NCI-H446 (cell line): ENCODE results near the gene MPLKIP.
"Not testable (repeated sequence)": the region's sequence is repeated elsewhere in the genome, so short reads cannot be mapped to it uniquely, and the experiment has no call there.

Source experiments
- DNase-seq, 2 experiments: peaks; one replicate each; lab custom pipeline; 2025; lab: John Stamatoyannopoulos, UW

MPLKIP gene

GRCh38 chr7:40133561-40134427, 628 bp downstream of the MPLKIP start:
- no peak for DNase-seq

DNA sequence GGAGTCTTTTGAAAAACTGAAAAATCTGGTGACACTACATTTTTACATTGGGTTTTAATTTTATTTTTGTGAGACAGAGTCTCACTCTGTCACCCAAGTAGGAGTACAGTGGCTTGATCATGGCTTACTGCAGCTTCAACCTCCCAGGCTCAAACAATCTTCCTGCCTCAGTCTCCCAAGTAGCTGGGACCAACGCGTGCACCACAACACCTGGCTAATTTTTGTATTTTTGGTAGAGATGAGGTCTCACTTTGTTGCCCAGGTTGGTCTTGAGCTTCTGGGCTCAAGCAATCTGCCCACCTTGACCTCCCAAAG, 11.5 kb downstream of the MPLKIP start:
- DNase-seq, result no peak

GRCh38 chr7:40122100-40122939, 12.1 kb downstream of the MPLKIP start:
- not testable (repeated sequence) for DNase-seq

DNA sequence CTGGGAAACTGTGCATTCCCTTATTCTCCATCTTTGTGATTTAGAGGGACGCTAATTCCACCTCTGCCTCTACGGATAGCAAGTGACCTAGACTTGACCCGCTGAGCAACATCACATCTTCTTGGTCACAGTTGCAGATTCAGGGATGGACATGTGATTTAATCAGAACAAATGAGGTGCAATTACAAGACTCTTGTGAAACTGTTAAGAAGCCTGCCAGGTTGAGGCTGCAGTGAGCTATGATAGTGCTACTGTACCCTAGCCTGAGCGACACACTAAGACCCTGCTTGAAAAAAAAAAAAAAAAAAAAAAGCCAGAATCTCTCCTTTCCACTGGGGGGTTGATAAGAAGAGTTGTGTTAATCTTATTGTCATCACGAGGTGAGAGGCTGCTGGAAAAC, 14.4 kb downstream of the MPLKIP start:
- no peak for DNase-seq

- not testable (repeated sequence) for DNase-seq
Measured at GRCh38 chr7:40118201-40118600, 16.2 kb downstream of the MPLKIP start.

- not testable (repeated sequence) for DNase-seq
Measured at GRCh38 chr7:40117199-40117598, 17.2 kb downstream of the MPLKIP start.

GRCh38 chr7:40115936-40116335, 18.5 kb downstream of the MPLKIP start:
- no peak for DNase-seq

DNA sequence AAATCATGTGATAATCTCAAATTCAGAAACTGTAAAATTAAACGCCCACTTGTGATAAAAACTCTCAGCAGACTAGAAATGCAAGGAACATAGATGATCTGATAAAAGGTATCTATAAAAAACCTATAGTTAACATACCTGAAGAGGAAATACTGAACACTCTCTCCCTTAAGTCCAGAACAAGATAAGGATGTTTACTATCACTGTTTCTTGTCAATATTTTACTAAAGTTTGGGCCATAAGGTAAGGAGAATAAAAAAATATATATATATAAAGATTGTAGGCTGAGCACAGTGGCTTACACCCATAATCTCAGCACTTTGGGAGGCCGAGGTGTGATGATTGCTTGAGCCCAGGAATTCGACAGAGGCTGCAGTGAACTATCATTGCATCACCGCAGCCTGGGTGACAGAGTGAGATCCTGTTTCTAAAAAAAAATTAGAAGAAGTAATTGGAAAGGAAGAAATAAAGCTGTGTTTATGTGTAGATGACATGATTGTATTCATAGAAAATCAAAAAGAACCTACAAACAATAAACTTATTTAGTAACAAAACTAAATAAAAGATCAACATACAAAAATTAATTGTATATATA, 28.4 kb downstream of the MPLKIP start:
- DNase-seq, result no peak

- DNase-seq, result no peak
Measured at GRCh38 chr7:40102897-40103296, 31.5 kb downstream of the MPLKIP start.

- no peak for DNase-seq
Measured at GRCh38 chr7:40101201-40101600, 33.2 kb downstream of the MPLKIP start.

DNA sequence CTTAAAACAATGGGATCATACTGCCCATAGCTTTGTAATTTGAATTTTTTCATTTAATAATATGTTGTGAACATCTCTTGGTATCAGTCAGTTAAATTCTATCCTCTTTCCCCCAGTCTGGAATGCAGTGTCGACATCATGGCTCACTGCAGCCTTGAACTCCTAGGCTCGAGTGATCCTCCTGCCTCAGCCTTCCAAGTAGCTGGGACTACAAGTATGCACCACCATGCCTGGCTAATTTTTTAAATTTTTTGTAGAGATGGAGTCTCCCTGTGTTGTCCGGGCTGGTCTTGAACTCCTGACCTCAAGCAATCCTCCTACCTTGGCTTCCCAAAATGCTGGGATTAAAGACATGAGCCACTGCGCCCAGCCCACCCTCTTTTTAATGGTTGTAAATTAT, 34.6 kb downstream of the MPLKIP start:
- no peak for DNase-seq

- DNase-seq, result no peak
Measured at GRCh38 chr7:40098810-40099209, 35.6 kb downstream of the MPLKIP start.

DNA sequence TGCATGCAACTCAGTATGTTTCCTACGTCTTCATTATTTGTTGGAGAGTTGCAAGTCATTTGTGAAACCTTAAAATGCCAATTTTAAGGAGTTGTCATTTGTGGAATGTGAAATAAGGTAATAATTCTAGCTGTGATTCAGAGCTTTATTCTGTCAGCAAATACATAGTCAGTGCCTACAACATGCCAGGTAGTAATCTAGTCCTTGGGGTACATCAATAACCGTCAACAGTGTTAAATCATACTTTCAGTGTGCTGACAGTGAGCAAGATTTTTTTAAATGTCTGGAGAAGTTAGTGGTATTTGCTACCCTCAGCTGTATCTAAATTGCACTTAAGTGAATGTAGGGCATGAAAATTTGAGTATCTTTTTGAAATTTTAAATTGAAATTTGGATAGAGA, 36.7 kb downstream of the MPLKIP start:
- no peak for DNase-seq

DNA sequence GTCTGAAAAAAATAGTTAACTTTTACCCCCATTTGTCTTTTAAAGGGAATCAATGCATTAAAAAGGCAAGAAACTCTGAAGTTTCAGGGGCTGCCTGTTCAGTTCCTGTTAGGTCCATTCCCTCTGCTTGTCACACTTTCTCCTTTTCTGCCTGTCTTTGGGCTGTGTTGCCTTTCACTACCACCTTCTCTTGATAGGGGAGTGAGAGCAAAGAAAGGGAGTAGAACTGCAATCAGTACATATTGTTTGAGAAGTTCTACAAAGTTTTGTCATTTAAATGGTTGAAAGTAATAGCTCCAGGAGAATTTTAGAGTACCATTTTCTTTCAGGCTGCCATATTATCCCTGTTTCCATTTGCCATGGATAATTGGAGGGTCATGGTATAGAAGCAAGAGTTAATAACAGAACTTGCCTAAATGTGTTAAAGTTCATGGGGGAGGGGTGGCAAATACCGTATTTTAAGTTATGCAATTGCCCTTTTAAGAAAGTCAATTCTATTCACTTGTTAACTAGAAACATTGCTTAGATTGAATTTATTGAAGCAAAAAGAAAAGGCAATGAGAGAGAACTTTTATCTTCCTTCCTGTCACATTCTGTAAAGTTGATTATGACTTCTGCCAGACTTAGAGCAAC, 38.6 kb downstream of the MPLKIP start:
- no peak for DNase-seq

GRCh38 chr7:40095230-40095629, 39.2 kb downstream of the MPLKIP start:
- no peak for DNase-seq

DNA sequence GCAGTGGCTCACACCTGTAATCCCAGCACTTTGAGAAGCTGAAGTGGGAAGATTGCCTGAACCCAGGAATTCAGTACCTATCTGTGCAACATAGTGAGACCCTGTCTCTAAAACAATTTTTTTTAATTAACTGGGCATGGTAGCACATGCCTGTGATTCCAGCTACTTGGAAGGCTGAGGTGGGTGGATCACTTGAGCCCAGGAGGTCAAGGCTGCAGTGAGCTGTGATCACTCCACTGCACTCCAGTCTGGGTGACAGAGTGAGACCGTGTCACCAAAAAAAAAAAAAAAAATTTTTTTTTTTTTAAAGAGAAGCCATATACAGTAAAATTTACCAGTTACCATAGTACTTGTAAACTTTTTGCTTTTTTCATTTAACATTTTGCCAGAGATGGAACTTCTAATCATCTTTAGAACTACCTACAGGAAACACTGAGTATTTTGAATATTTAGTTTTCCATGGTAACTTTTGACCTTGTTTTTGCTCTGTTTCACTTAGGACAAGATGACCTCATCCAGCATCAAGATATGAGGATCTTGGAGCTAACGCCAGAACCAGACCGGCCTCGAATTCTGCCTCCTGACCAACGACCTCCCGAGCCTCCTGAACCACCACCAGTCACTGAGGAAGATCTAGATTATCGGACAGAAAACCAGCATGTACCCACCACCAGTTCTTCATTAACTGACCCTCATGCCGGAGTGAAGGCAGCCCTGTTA, 40.6 kb downstream of the MPLKIP start:
- DNase-seq, result no peak

- DNase-seq, result no peak
Measured at GRCh38 chr7:40092182-40092581, 42.2 kb downstream of the MPLKIP start.

DNA sequence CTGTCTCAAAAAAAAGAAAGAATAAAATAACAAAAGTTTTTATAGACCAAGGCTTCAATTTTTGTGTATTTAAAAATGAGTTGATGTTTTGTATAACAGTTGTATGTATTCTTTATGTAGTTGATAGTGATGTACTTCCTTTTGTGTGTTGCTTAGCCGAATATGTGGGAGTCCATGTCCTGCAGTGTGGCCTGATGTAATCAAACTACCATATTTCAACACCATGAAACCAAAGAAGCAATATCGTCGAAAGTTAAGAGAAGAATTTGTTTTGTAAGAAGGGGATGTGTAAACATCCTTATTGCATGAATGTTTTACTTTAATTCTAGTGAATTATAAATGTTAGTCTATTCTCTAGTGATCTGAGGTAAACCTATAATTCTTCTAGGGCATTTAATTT, 56.6 kb downstream of the MPLKIP start:
- no peak for DNase-seq
